Mesendoderm (in vitro differentiated cells): ENCODE measurements around the gene ITPA.

ENCODE experiments used
- DNase-seq: peaks from one replicate; pipeline ENCODE4 v3.0.0; 2013
- H2AK5ac ChIP-seq: 2 replicates; pipeline ENCODE4 v1.6.1; 2013; ENCODE audit warnings: low read length, inconsistent platforms
- H2BK120ac ChIP-seq: 2 replicates; pipeline ENCODE4 v1.6.1; 2013; ENCODE audit warnings: low read depth, mild to moderate bottlenecking, low read length, moderate library complexity, mixed read lengths
- H2BK15ac ChIP-seq: replicated peaks from 2 replicates; pipeline ENCODE4 v1.6.1; 2013; ENCODE audit warnings: low read depth, mild to moderate bottlenecking, moderate library complexity
- H2BK5ac ChIP-seq: 2 replicates; pipeline ENCODE4 v1.6.1; 2013; ENCODE audit warnings: low read length, inconsistent platforms
- H3K18ac ChIP-seq: 2 replicates; pipeline ENCODE4 v1.6.1; 2013; ENCODE audit warnings: mild to moderate bottlenecking, low read length, mixed read lengths
- H3K23ac ChIP-seq: one replicate; pipeline ENCODE4 v1.6.1; 2013; ENCODE audit warnings: low read length
- H3K27ac ChIP-seq: 2 replicates; pipeline ENCODE4 v1.5.1; 2013; ENCODE audit warnings: low read depth, mild to moderate bottlenecking, inconsistent platforms, low read length, moderate library complexity
- H3K27me3 ChIP-seq: 2 replicates; pipeline ENCODE4 v1.6.1; 2013; ENCODE audit warnings: low read length, control low read depth, mild to moderate bottlenecking, inconsistent platforms; ENCODE audit not compliant: insufficient read depth, poor library complexity
- H3K36me3 ChIP-seq: 2 replicates; pipeline ENCODE4 v1.6.1; 2013; ENCODE audit warnings: low read length, inconsistent platforms; ENCODE audit not compliant: control insufficient read depth, insufficient read depth
- H3K4ac ChIP-seq: one replicate; pipeline ENCODE4 v1.6.1; 2013; ENCODE audit warnings: low read depth, mild to moderate bottlenecking, low read length, moderate library complexity
- H3K4me1 ChIP-seq: 2 replicates; pipeline ENCODE4 v1.6.1; 2013; ENCODE audit warnings: low read depth, low read length, inconsistent platforms; ENCODE audit not compliant: control insufficient read depth
- H3K4me2 ChIP-seq: 2 replicates; pipeline ENCODE4 v1.6.1; 2013; ENCODE audit warnings: low read length
- H3K4me3 ChIP-seq: 2 replicates; pipeline ENCODE4 v1.5.1; 2013; ENCODE audit warnings: mild to moderate bottlenecking, low read length
- H3K56ac ChIP-seq: one replicate; pipeline ENCODE4 v1.6.1; 2013; ENCODE audit warnings: low read length
- H3K79me1 ChIP-seq: 2 replicates; pipeline ENCODE4 v1.6.1; 2013; ENCODE audit warnings: low read length, inconsistent platforms
- H3K79me2 ChIP-seq: 2 replicates; pipeline ENCODE4 v1.6.1; 2013; ENCODE audit warnings: mild to moderate bottlenecking, low read length; ENCODE audit not compliant: control insufficient read depth, insufficient read depth
- H3K9ac ChIP-seq: 2 replicates; pipeline ENCODE4 v1.6.1; 2013; ENCODE audit warnings: low read length, inconsistent platforms
- H4K5ac ChIP-seq: one replicate; pipeline ENCODE4 v1.6.1; 2013; ENCODE audit warnings: low read length
- H4K8ac ChIP-seq: one replicate; pipeline ENCODE4 v1.6.1; 2013; ENCODE audit warnings: low read depth, mild to moderate bottlenecking, control low read depth, low read length, moderate library complexity
- WGBS: extraction: QIAGEN DNeasy Blood & Tissue Kit; methylation state at CpG from one replicate; pipeline ENCODE4 v1.1.7; 2013; ENCODE audit warnings: low lambda C conversion rate, missing lambda C conversion rate; ENCODE audit not compliant: insufficient coverage; ENCODE audit errors: extremely low coverage; 5-methylcytosine and 5-hydroxymethylcytosine counted together

Gene ITPA

DNA sequence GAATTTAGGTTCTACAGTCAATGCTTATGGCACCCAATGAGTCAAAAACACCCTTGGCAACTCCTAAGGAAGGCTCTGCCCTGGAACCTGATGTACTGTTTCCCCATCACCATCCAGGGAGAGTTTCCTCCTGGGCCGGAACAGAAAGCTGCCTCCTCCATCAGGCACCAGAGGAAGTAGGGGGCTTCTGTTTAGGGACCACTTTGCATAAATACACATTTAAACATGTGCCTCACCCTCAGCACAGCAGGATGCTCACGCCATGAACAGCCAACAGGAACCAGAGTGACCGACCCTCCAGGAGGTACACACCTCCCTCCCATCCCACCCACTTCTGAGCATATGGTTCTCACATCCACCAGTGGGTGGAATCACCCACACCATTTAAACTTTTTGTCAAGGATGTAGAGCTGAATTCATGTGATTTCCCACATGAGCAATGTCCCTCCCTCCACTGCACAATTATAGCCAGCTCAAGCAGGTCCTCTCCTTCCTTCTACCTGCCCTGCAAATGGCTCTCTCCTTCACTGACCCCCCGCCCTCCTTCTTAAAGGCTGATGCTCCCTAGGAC lies 19.7 kb upstream of the ITPA start:
- no peak overlapping the region for H3K4me3 ChIP-seq
- H3K27ac ChIP-seq: no peak overlapping the region
- H3K4me2 ChIP-seq: no peak overlapping the region
- H2BK5ac ChIP-seq: no peak overlapping the region
- no peak overlapping the region for H3K23ac ChIP-seq
- no peak overlapping the region for H3K56ac ChIP-seq
- no peak overlapping the region for H3K9ac ChIP-seq
- no peak overlapping the region for H3K4ac ChIP-seq
- no peak overlapping the region for H2AK5ac ChIP-seq
- H2BK15ac ChIP-seq: no peak overlapping the region
- no peak for DNase-seq
- no peaks in the 10 kb centered on the region for H3K27me3 ChIP-seq
- no peak overlapping the region for H2BK120ac ChIP-seq
- H3K79me1 ChIP-seq: no peaks in the 10 kb centered on the region
- H3K18ac ChIP-seq: no peak overlapping the region
- H4K8ac ChIP-seq: no peak overlapping the region
- no peak overlapping the region for H4K5ac ChIP-seq
- H3K36me3 ChIP-seq: peaks cover 2% of the 10 kb centered on the region
- WGBS: no CpG with 5 or more reads among the region's 4 CpGs
- no peaks in the 10 kb centered on the region for H3K79me2 ChIP-seq
- no peaks in the 10 kb centered on the region for H3K4me1 ChIP-seq

DNA sequence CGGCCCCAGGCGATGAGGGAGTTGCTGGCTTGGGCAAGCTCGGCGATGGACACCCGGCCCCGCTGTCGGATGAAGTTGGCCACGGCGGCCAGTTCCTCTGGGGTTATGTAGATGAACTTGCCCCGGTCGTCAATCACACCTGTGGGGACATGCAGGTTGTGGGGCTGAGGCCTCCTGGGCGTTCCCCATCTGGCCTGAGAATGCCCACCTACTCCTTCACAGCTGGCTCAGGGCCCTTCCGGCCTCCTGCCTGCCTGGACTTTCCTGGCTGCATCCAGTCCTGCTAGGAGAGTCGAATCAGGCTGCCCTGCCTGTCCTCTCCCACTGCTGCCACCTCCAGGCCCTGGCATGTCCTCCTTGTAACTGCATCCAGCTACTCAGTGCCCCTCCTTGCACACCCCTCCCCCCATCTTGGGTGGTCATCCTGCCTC lies 18.6 kb upstream of the ITPA start:
- H2BK120ac ChIP-seq: no peak overlapping the region
- no peaks in the 10 kb centered on the region for H3K27me3 ChIP-seq

DNA sequence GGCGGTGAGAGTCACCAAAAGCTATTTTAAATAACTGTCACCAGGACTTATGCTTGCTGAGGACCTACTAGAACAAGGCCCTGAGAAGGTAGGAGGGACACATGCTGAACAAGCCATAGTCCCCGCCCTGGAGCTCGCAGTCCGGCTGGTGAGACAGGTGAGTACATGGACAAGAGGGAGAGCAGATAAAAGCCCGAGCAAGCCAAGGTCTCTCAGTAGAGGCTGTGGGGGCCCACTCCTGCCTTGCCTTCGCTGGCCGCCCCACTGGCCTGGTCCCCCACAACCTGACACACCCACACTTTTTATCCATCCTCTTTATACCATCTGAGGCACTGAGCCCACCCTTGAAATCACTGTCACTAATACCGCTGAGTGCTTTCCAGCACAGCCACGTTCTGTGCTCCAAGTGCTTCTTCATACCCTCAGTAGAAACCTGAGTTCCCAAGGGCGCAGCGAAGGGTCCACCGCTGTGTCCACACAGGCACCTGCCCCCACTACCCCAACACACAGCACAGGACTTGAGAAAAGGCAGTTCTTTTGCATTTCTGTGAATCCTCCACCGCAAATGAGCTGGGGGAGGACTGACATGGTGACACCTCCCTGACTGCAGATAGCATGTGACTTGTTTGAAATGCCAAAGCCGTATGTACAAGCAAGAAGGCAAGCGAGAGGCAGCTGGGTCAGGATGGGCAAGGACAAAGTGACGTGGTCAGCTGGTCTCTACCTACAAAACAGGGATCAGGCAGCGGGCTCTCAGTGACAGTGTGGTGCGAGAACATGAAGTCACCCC lies 16.9 kb upstream of the ITPA start:
- H3K4me3 ChIP-seq: no peak overlapping the region
- no peak overlapping the region for H3K27ac ChIP-seq
- no peak overlapping the region for H3K4me2 ChIP-seq
- H2BK15ac ChIP-seq: no peak overlapping the region
- no peaks in the 10 kb centered on the region for H3K4me1 ChIP-seq
- H2AK5ac ChIP-seq: no peak overlapping the region
- H3K4ac ChIP-seq: no peak overlapping the region
- no peak overlapping the region for H3K56ac ChIP-seq
- no peak overlapping the region for H4K8ac ChIP-seq
- H3K79me2 ChIP-seq: no peaks in the 10 kb centered on the region
- no peak overlapping the region for H2BK5ac ChIP-seq
- H4K5ac ChIP-seq: no peak overlapping the region
- no peaks in the 10 kb centered on the region for H3K27me3 ChIP-seq
- H3K18ac ChIP-seq: no peak overlapping the region
- no peak overlapping the region for H2BK120ac ChIP-seq
- no peak overlapping the region for H3K23ac ChIP-seq
- H3K79me1 ChIP-seq: no peaks in the 10 kb centered on the region
- H3K9ac ChIP-seq: no peak overlapping the region
- peaks cover 8% of the 10 kb centered on the region for H3K36me3 ChIP-seq
- whole genome bisulfite sequencing: no CpG with 5 or more reads among the region's 18 CpGs
- no peak for DNase-seq

More for the DNA sequence above, 18.6 kb upstream of the ITPA start:
- WGBS: no CpG with 5 or more reads among the region's 14 CpGs
- Histone ChIP-seq H3K4me2 (no peak overlapping the region), H3K56ac (no peak overlapping the region), H3K79me2 (no peaks in the 10 kb centered on the region), H3K9ac (no peak overlapping the region), H3K23ac (no peak overlapping the region), H3K18ac (no peak overlapping the region), H2BK15ac (no peak overlapping the region), H4K5ac (no peak overlapping the region), H3K36me3 (peaks cover 7% of the 10 kb centered on the region), H2AK5ac (no peak overlapping the region), H3K4ac (no peak overlapping the region), H3K79me1 (no peaks in the 10 kb centered on the region), H4K8ac (no peak overlapping the region), H3K4me3 (no peak overlapping the region), H3K4me1 (no peaks in the 10 kb centered on the region), H3K27ac (no peak overlapping the region), H2BK5ac (no peak overlapping the region)
- DNase-seq: peak; percentile 32

DNA sequence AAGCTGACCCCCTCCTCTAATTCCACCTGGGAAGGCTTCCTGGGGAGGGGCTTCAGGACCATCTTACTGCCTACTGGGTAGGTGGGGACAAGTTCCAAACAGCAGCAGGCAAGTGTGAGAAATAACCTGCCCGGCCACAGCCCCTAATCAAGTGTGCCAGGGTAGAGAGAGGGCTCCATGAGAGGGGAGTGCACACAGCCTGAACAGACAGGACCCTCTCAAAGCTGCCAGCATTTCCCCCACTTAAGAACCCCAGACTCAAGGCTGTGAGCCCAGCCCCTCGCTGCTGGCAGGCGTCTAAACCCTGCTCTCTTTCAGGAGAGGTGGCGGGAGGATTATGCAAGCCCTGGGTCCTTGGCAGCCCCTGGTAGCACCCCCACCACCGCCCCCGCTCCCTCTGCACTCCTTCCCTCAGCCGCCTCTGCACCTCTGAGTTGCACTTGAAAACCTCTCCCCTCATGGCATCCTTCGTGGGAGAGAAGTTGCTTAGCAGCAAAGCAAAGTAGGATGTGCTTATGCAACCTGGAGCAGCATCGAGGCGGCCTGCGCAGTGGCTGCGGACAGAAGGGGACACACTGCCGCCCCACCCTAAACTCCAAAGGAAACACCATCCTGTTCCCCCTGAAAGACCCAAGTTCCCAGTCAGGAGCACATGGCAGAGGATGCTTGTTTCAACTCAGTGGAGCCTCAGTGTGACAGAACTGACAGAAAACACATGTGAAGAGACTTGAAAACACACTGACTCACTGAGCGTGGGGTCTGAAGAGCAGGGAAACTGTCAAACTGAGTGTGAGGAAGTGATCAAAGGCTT lies 15.3 kb upstream of the ITPA start:
- Histone ChIP-seq H3K79me2 (no peaks in the 10 kb centered on the region), H3K27me3 (no peaks in the 10 kb centered on the region), H2AK5ac (no peak overlapping the region), H3K36me3 (peaks cover 8% of the 10 kb centered on the region), H3K9ac (no peak overlapping the region), H3K4me1 (no peaks in the 10 kb centered on the region), H3K18ac (no peak overlapping the region), H2BK120ac (no peak overlapping the region), H4K5ac (no peak overlapping the region), H3K4me3 (no peak overlapping the region), H3K4me2 (no peak overlapping the region), H3K4ac (no peak overlapping the region), H3K56ac (no peak overlapping the region), H3K79me1 (no peaks in the 10 kb centered on the region), H4K8ac (no peak overlapping the region), H2BK5ac (no peak overlapping the region), H2BK15ac (no peak overlapping the region), H3K27ac (no peak overlapping the region), H3K23ac (no peak overlapping the region)
- no peak for DNase-seq
- no CpG with 5 or more reads among the region's 14 CpGs for WGBS

DNA sequence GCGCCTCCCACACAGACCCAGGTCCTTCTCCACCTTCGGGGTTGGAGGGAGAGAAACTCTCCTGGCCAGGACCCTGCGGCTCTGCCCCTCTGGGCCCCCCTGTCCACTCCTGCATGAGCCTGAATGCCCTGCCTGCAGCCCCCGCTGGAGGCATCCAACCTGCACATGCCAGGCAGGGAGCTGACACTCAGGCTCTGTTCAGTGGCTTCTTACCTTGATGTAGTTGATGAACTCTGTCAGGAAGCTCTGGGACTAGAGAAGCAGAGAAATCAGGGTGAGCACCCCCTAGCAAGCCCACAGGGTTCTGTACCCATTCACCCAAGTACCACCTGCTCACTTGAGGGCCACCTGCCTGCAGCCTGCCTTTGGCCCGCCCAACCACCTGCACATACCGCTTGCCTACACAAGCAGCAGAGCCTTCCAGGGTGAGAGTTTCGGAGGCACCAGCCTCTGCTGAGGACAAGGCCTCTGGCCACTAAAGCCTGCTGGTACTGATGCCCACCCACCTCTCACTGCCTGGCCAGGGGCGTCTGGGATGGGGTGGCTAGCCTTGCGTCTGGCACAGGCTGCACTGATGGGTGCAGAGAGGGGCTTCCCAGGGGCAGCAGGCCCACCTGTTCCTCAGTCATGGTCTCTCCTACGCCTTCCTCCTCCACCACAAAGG lies 14.5 kb upstream of the ITPA start:
- Histone ChIP-seq H3K23ac (no peak overlapping the region), H3K4me3 (no peak overlapping the region), H2AK5ac (no peak overlapping the region), H4K5ac (no peak overlapping the region), H3K79me2 (no peaks in the 10 kb centered on the region), H3K4me2 (no peak overlapping the region), H3K27ac (no peak overlapping the region), H3K56ac (no peak overlapping the region), H3K79me1 (no peaks in the 10 kb centered on the region), H3K18ac (no peak overlapping the region), H2BK5ac (no peak overlapping the region), H3K9ac (no peak overlapping the region), H3K4me1 (no peaks in the 10 kb centered on the region), H2BK15ac (no peak overlapping the region), H4K8ac (no peak overlapping the region), H3K27me3 (no peaks in the 10 kb centered on the region), H3K4ac (no peak overlapping the region), H2BK120ac (no peak overlapping the region), H3K36me3 (peaks cover 12% of the 10 kb centered on the region)
- no CpG with 5 or more reads among the region's 10 CpGs for WGBS
- no peak for DNase-seq
